PFSK-1 (cell line): ENCODE data around the gene IRF5.

Experiments
- POLR2AphosphoS5 ChIP-seq: IDR thresholded peaks from 2 replicates; pipeline ENCODE4 v1.6.1; 2012; ENCODE audit warnings: low read depth, mild to moderate bottlenecking, control low read depth, low read length, moderate library complexity
- SIN3A ChIP-seq: IDR thresholded peaks from 2 replicates; pipeline ENCODE4 v1.6.1; 2012; ENCODE audit warnings: mild to moderate bottlenecking, low read length, moderate library complexity, borderline replicate concordance; ENCODE audit not compliant: insufficient read depth
- TAF1 ChIP-seq: IDR thresholded peaks from 2 replicates; pipeline ENCODE4 v1.6.1; 2012; ENCODE audit warnings: low read length, control low read depth, borderline replicate concordance; ENCODE audit not compliant: insufficient read depth
- TF ChIP-seq, protein P1 (sequence below), 2 experiments: IDR thresholded peaks; 2 replicates each; pipeline versions ENCODE4 v1.6.1 to v1.8.0; 2011 to 2012; ENCODE audit warnings: low read depth in 2 of 2, low read length in 2 of 2, control low read depth in 1 of 2, inconsistent platforms in 1 of 2, mild to moderate bottlenecking in 1 of 2, moderate library complexity in 1 of 2; ENCODE audit not compliant: insufficient read depth in 1 of 2

DNA sequence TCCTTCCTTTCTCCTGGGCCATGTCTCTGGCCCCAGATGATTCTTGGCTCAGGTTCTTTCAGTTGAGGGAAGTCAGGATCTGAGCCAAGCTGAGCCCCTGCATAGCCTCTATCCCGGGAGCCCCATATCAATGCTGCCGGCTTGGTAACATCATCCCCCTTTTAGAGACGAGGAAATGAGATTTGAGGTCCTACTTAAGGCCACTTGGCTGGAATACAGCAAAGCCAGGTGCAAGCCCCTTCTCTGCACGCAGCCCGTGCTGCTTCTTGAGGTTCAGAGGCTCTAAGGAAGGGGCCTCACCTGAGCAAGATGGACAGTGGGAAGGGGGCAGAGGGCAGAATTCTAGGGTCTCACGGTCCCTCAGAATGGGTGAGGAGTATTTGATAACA lies 2.4 kb upstream of the IRF5 start:
- TF ChIP-seq POLR2AphosphoS5 (no peak), TAF1 (no peak), SIN3A (no peak)
- TF ChIP-seq, protein P1, sequence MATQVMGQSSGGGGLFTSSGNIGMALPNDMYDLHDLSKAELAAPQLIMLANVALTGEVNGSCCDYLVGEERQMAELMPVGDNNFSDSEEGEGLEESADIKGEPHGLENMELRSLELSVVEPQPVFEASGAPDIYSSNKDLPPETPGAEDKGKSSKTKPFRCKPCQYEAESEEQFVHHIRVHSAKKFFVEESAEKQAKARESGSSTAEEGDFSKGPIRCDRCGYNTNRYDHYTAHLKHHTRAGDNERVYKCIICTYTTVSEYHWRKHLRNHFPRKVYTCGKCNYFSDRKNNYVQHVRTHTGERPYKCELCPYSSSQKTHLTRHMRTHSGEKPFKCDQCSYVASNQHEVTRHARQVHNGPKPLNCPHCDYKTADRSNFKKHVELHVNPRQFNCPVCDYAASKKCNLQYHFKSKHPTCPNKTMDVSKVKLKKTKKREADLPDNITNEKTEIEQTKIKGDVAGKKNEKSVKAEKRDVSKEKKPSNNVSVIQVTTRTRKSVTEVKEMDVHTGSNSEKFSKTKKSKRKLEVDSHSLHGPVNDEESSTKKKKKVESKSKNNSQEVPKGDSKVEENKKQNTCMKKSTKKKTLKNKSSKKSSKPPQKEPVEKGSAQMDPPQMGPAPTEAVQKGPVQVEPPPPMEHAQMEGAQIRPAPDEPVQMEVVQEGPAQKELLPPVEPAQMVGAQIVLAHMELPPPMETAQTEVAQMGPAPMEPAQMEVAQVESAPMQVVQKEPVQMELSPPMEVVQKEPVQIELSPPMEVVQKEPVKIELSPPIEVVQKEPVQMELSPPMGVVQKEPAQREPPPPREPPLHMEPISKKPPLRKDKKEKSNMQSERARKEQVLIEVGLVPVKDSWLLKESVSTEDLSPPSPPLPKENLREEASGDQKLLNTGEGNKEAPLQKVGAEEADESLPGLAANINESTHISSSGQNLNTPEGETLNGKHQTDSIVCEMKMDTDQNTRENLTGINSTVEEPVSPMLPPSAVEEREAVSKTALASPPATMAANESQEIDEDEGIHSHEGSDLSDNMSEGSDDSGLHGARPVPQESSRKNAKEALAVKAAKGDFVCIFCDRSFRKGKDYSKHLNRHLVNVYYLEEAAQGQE (IDR thresholded peaks at IDR 0.05; ENCODE audit: insufficient read depth in 1 of 2, low read depth in 2 of 2, low read length in 2 of 2), result no peak
